ENCODE measurements around the gene ATXN7L1. TPM values are rescaled to one million over a fixed set of nuclear protein-coding genes. Genes with fewer than 3 reads are reported as not detected.

ATXN7L1 gene
- total RNA-seq, 2 experiments from 2014 or later: 0.59 TPM; not detected in 1

GRCh38 chr7:105831824-105832535, 44.4 kb downstream of the ATXN7L1 start:
- no TSS peak for BruUV-seq (replicated peaks)
- no peak for DNase-seq (ENCODE audit: low spot score)
- TF ChIP-seq EZH2phosphoT487 (IDR thresholded peaks at IDR 0.05; ENCODE audit: borderline replicate concordance, low read depth, low read length) (no peak), CTCF (conservative IDR thresholded peaks at IDR 0.05; ENCODE audit: low read length) (no peak)
- no peaks in the 10 kb centered on the region for H3K79me2 ChIP-seq (ENCODE audit: insufficient read depth, low read depth, low read length)
- H3K4me2 ChIP-seq (ENCODE audit: low read length): no peak overlapping the region
- intact Hi-C loops (cut with micrococcal nuclease; ENCODE audit: unreplicated experiment): no loop called here
- no peak overlapping the region for H3K27ac ChIP-seq (ENCODE audit: low read depth, low read length, poor library complexity, severe bottlenecking)
- H2AFZ ChIP-seq (ENCODE audit: low read length): no peak overlapping the region
- no peaks in the 10 kb centered on the region for H4K20me1 ChIP-seq (ENCODE audit: insufficient read depth, low read length)
- no peaks in the 10 kb centered on the region for H3K4me1 ChIP-seq (ENCODE audit: insufficient read depth, low read length, poor library complexity, severe bottlenecking)
- H3K9me3 ChIP-seq (ENCODE audit: low read length): no peaks in the 10 kb centered on the region
- CTCF ChIA-PET (ENCODE audit: unreplicated experiment): no interaction called here
- no peaks in the 10 kb centered on the region for H3K9me2 ChIP-seq (ENCODE audit: insufficient read depth, low read length)
- no peak overlapping the region for H3K4me3 ChIP-seq (ENCODE audit: low read depth, low read length, poor library complexity, severe bottlenecking)
- H3K36me3 ChIP-seq (ENCODE audit: insufficient read depth, low read length): no peaks in the 10 kb centered on the region
- POLR2A ChIA-PET: interaction anchor here (0.6 kb wide), 1 partner anchor 229 kb away, joined by 3 read pairs; no protein-coding TSS in a partner anchor

GRCh38 chr7:105831302-105831620, 45.1 kb downstream of the ATXN7L1 start:
- BruUV-seq (replicated peaks): no TSS peak
- POLR2A ChIA-PET: no interaction called here
- DNase-seq (ENCODE audit: low spot score): no peak

More at GRCh38 chr7:105831302-105831620, 45.1 kb downstream of the ATXN7L1 start:
- no peak overlapping the region for H3K4me3 ChIP-seq (ENCODE audit: low read depth, low read length, poor library complexity, severe bottlenecking)
- no peaks in the 10 kb centered on the region for H3K36me3 ChIP-seq (ENCODE audit: insufficient read depth, low read length)
- H4K20me1 ChIP-seq (ENCODE audit: insufficient read depth, low read length): no peaks in the 10 kb centered on the region
- intact Hi-C loops (cut with micrococcal nuclease; ENCODE audit: unreplicated experiment): no loop called here
- no peaks in the 10 kb centered on the region for H3K4me1 ChIP-seq (ENCODE audit: insufficient read depth, low read length, poor library complexity, severe bottlenecking)
- H3K27ac ChIP-seq (ENCODE audit: low read depth, low read length, poor library complexity, severe bottlenecking): no peak overlapping the region
- no peaks in the 10 kb centered on the region for H3K9me3 ChIP-seq (ENCODE audit: low read length)
- CTCF ChIA-PET (ENCODE audit: unreplicated experiment): no interaction called here
- no peaks in the 10 kb centered on the region for H3K79me2 ChIP-seq (ENCODE audit: insufficient read depth, low read depth, low read length)
- TF ChIP-seq EZH2phosphoT487 (IDR thresholded peaks at IDR 0.05; ENCODE audit: borderline replicate concordance, low read depth, low read length) (no peak), CTCF (conservative IDR thresholded peaks at IDR 0.05; ENCODE audit: low read length) (no peak)
- H3K4me2 ChIP-seq (ENCODE audit: low read length): no peak overlapping the region
- H3K9me2 ChIP-seq (ENCODE audit: insufficient read depth, low read length): no peaks in the 10 kb centered on the region
- no peak overlapping the region for H2AFZ ChIP-seq (ENCODE audit: low read length)

Data from OCI-LY7 (cell line).